GM18508 (cell line): ENCODE data around the gene CUL4A.
"Not testable (repeated sequence)": the region's sequence is repeated elsewhere in the genome, so short reads cannot be mapped to it uniquely, and the experiment has no call there.

Experiments used
- ATAC-seq: cut with Tn5 transposase; IDR thresholded peaks from one replicate; pipeline ENCODE4 v1.9.1; 2021; ENCODE audit warnings: moderate number of reproducible peaks; ENCODE audit not compliant: insufficient read depth, unreplicated experiment

The CUL4A gene

GRCh38 chr13:113209336-113209758 is at the start of gene CUL4A:
Gene CUL4A, plus strand, starts transcription at chr13:113209613. Its CDS starts 15 bp downstream, at chr13:113209628.
- ATAC-seq, result no peak

- no peak for ATAC-seq
These were observed 49.7 kb upstream of the CUL4A start for GRCh38 chr13:113159701-113160100.

- no peak for ATAC-seq
These were observed 48.4 kb upstream of the CUL4A start for GRCh38 chr13:113160983-113161382.

GRCh38 chr13:113161433-113161832 is 48.0 kb upstream of the CUL4A start:
- no peak for ATAC-seq

- ATAC-seq, result not testable (repeated sequence)
These were observed 47.4 kb upstream of the CUL4A start for GRCh38 chr13:113161975-113162374.

- no peak for ATAC-seq
These were observed 46.4 kb upstream of the CUL4A start for GRCh38 chr13:113162783-113163685.

GRCh38 chr13:113164492-113164891 is 44.9 kb upstream of the CUL4A start:
- no peak for ATAC-seq

GRCh38 chr13:113166266-113166665 is 43.1 kb upstream of the CUL4A start:
- no peak for ATAC-seq

GRCh38 chr13:113166681-113167080 is 42.7 kb upstream of the CUL4A start:
- ATAC-seq, result no peak

- ATAC-seq, result no peak
These were observed 42.3 kb upstream of the CUL4A start for GRCh38 chr13:113167155-113167554.

GRCh38 chr13:113167575-113167974 is 41.8 kb upstream of the CUL4A start:
- no peak for ATAC-seq

- ATAC-seq, result no peak
These were observed 41.2 kb upstream of the CUL4A start for GRCh38 chr13:113168211-113168610.

GRCh38 chr13:113169277-113170272 is 39.8 kb upstream of the CUL4A start:
- ATAC-seq, result no peak

GRCh38 chr13:113170511-113170910 is 38.9 kb upstream of the CUL4A start:
- ATAC-seq, result no peak

GRCh38 chr13:113171250-113172125 is 37.9 kb upstream of the CUL4A start:
- ATAC-seq, result no peak

GRCh38 chr13:113172419-113172926 is 36.9 kb upstream of the CUL4A start:
- ATAC-seq, result no peak

GRCh38 chr13:113176280-113176679 is 33.1 kb upstream of the CUL4A start:
- no peak for ATAC-seq

GRCh38 chr13:113176822-113177221 is 32.6 kb upstream of the CUL4A start:
- no peak for ATAC-seq

- ATAC-seq, result no peak
These were observed 31.1 kb upstream of the CUL4A start for GRCh38 chr13:113178070-113178895.
